ENCODE data around the gene SPATS2.

The SPATS2 gene

GRCh38 chr12:49346659-49347310, 20.5 kb upstream of the SPATS2 start, which contains the start of gene DNAJC22 (continued):
- TF ChIP-seq ATF2 (tag by site-specific recombination; IDR thresholded peaks at IDR 0.05; ENCODE audit: low read depth), result no peak
- no peak for TF ChIP-seq ZNF354C (tag by site-specific recombination; IDR thresholded peaks at IDR 0.05; ENCODE audit: borderline replicate concordance, low read depth)
- TF ChIP-seq INSM2 (tag by site-specific recombination; IDR thresholded peaks at IDR 0.05), result no peak
- TF ChIP-seq ZEB2 (tag by site-specific recombination; IDR thresholded peaks at IDR 0.05), result no peak; the same call in 1 of the 2 replicates
- no peak for TF ChIP-seq ZNF416 (tag by site-specific recombination; IDR thresholded peaks at IDR 0.05)
- peak; percentile 22; the same call in 1 of the 2 replicates for TF ChIP-seq CTCF (tag by site-specific recombination; IDR thresholded peaks at IDR 0.05)
- TF ChIP-seq TRIM28 (IDR thresholded peaks at IDR 0.05; ENCODE audit: borderline replicate concordance, low read length), result 0 out of 2 replicates have a peak, but pooled peaks have one; percentile 9
- TF ChIP-seq ZNF335 (tag by site-specific recombination; conservative IDR thresholded peaks at IDR 0.05), result peak; percentile 84
- no peak for TF ChIP-seq ZNF585B (tag by site-specific recombination; IDR thresholded peaks at IDR 0.05)
- no peak for TF ChIP-seq KLF9 (tag by site-specific recombination; IDR thresholded peaks at IDR 0.05; ENCODE audit: low read depth)
- no peak for TF ChIP-seq GLI4 (tag by site-specific recombination; IDR thresholded peaks at IDR 0.05)
- no peak for TF ChIP-seq ZNF704 (tag by site-specific recombination; IDR thresholded peaks at IDR 0.05)
- TF ChIP-seq ZNF843 (tag by site-specific recombination; IDR thresholded peaks at IDR 0.05), result peak; percentile 51; the same call in 1 of the 2 replicates
- peak; percentile 42 for TF ChIP-seq ZNF24 (tag by site-specific recombination; IDR thresholded peaks at IDR 0.05)
- TF ChIP-seq ZNF169 (tag by site-specific recombination; IDR thresholded peaks at IDR 0.05), result no peak
- TF ChIP-seq ZNF660 (tag by site-specific recombination; IDR thresholded peaks at IDR 0.05), result no peak
- TF ChIP-seq ZNF280C (tag by site-specific recombination; IDR thresholded peaks at IDR 0.05), result no peak
- TF ChIP-seq ZNF514 (tag by site-specific recombination; IDR thresholded peaks at IDR 0.05), result no peak
- TF ChIP-seq ZNF146 (tag by site-specific recombination; IDR thresholded peaks at IDR 0.05), result no peak
- no peak for TF ChIP-seq ZNF19 (tag by site-specific recombination; IDR thresholded peaks at IDR 0.05; ENCODE audit: low read depth)
- TF ChIP-seq ZXDB (tag by site-specific recombination; IDR thresholded peaks at IDR 0.05), result no peak
- no peak for TF ChIP-seq ZSCAN18 (tag by site-specific recombination; IDR thresholded peaks at IDR 0.05)
- TF ChIP-seq ZSCAN30 (tag by site-specific recombination; IDR thresholded peaks at IDR 0.05), result no peak
- TF ChIP-seq REST (tag by site-specific recombination; IDR thresholded peaks at IDR 0.05), result no peak
- TF ChIP-seq ZNF10 (tag by site-specific recombination; IDR thresholded peaks at IDR 0.05), result no peak
- TF ChIP-seq ZNF747 (tag by site-specific recombination; IDR thresholded peaks at IDR 0.05), result no peak
- TF ChIP-seq ZNF544 (tag by site-specific recombination; IDR thresholded peaks at IDR 0.05), result no peak
- no peak for TF ChIP-seq RBAK (tag by site-specific recombination; IDR thresholded peaks at IDR 0.05)
